Naive B cell (primary cell): Measurements from ENCODE around the gene NTM. TPM values are rescaled to one million over a fixed set of nuclear protein-coding genes. Genes with fewer than 3 reads are reported as not detected.

Experiments
- ATAC-seq, 2 donors: fragments of 150-1000 bp; cut with Tn5 transposase; 2 replicates each; pipeline ENCODE4 v1.10.0; 2021; ENCODE audit warnings: low read depth in 2 of 2, mild to moderate bottlenecking in 2 of 2, moderate library complexity in 2 of 2
- DNase-seq: peaks from one replicate; pipeline ENCODE4 v3.0.0; 2022
- H3K27ac Mint-ChIP-seq, 6 donors: one replicate each; pipeline ENCODE4 v1.8.0; 2020 to 2022; ENCODE audit warnings: mild to moderate bottlenecking in 6 of 6, mixed read lengths in 6 of 6, moderate library complexity in 5 of 6, inconsistent platforms in 2 of 6
- H3K27me3 Mint-ChIP-seq, 3 donors: one replicate each; pipeline ENCODE4 v1.8.0; 2021 to 2022; ENCODE audit warnings: mixed read lengths in 3 of 3, mild to moderate bottlenecking in 1 of 3
- H3K36me3 Mint-ChIP-seq, 2 donors: one replicate each; pipeline ENCODE4 v1.8.0; 2020 to 2022; ENCODE audit warnings: mixed read lengths in 2 of 2, inconsistent platforms in 1 of 2, mild to moderate bottlenecking in 1 of 2
- H3K4me1 Mint-ChIP-seq, 3 donors: one replicate each; pipeline ENCODE4 v1.8.0; 2020 to 2022; ENCODE audit warnings: mixed read lengths in 3 of 3, inconsistent platforms in 1 of 3, mild to moderate bottlenecking in 1 of 3, moderate library complexity in 1 of 3
- H3K4me3 Mint-ChIP-seq, 8 donors: one replicate each; pipeline ENCODE4 v1.8.0; 2020 to 2022; ENCODE audit warnings: mild to moderate bottlenecking in 8 of 8, mixed read lengths in 8 of 8, moderate library complexity in 8 of 8, inconsistent platforms in 2 of 8
- H3K9me3 Mint-ChIP-seq, 7 donors: one replicate each; pipeline ENCODE4 v1.8.0; 2020 to 2022; ENCODE audit warnings: mixed read lengths in 7 of 7, mild to moderate bottlenecking in 5 of 7, inconsistent platforms in 2 of 7, moderate library complexity in 1 of 7
- polyA plus RNA-seq, 6 donors: library from polyadenylated mRNA; unstranded; fragments of 300-500 nt; fragmentation: Illumina TruSeq; gene quantifications; one replicate each; pipeline ENCODE4 v1.2.3, GENCODE V29; 2021; ENCODE audit warnings: low read depth in 6 of 6

NTM gene
- polyA plus RNA-seq, 6 donors from 2014 or later: not detected

DNA sequence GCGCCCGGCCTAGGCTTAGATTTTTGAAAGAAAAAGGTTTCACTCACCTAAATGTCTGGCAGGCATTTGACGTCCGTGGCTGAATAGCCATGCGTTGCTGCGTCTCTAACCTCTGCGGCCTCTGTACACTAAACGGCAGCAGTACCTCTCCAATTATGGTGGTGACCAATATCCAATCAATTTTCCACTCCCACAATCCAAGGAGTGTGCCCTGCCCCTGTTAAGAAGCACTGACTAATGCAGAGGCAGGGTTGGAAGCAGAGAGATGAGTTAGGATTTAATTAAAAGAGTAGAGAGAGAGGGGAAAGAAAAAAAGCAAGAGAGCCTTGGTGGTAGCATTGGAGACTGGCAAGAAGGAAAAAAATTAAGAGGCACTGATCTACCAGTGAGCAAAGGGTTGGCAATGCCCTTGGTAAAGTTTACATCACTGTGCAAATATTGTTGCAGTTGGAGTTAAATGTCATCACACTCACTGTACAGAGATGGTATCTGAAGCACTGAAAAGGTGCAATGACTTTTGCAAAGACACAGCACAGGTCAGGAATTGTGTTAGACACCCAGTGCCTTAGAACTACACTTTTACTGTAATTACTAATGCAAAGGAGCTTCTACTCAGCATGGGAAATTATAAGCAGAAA is 526.7 kb downstream of the NTM start:
- Mint-ChIP-seq H3K27ac (no peak overlapping the region), H3K4me1 (no peaks in the 10 kb centered on the region), H3K36me3 (no peaks in the 10 kb centered on the region), H3K27me3 (no peaks in the 10 kb centered on the region), H3K9me3 (peaks cover 0 to 5% (median 2%) of the 10 kb centered on the region in 7 donors), H3K4me3 (no peak overlapping the region)
- DNase-seq (no peak), ATAC-seq (no peak)

GRCh38 chr11:131897956-131898355 is 527.5 kb downstream of the NTM start:
- H3K27ac Mint-ChIP-seq: no peak overlapping the region
- no peak overlapping the region for H3K4me3 Mint-ChIP-seq
- no peaks in the 10 kb centered on the region for H3K4me1 Mint-ChIP-seq
- peaks cover 0 to 8% (median 2%) of the 10 kb centered on the region in 7 donors for H3K9me3 Mint-ChIP-seq
- DNase-seq (no peak), ATAC-seq (no peak)
- H3K36me3 Mint-ChIP-seq: no peaks in the 10 kb centered on the region
- H3K27me3 Mint-ChIP-seq: peaks cover 0 to 4% (median 3%) of the 10 kb centered on the region in 3 donors

DNA sequence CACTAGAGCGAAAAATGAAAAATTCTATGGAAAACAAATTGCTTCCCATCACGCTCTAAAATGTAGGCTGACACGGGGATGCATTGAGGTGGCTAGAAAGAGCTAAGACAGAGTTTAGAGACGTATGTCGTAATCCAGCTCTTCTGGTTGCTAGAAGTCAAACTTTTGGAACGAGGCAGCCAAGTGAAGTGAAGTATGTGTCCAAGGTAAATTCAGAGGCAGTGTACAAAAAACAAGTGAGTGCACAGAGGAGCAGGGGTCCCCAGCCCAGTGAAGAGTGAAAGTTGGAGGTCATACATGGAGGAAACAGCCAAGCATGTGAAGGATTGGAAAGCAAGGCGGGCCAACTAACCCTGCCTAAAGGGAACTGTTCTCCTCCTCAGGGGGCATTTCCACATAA is 528.5 kb downstream of the NTM start:
- Mint-ChIP-seq H3K4me3 (no peak overlapping the region), H3K36me3 (no peaks in the 10 kb centered on the region), H3K27me3 (peaks cover 0 to 5% (median 4%) of the 10 kb centered on the region in 3 donors), H3K27ac (no peak overlapping the region), H3K4me1 (no peaks in the 10 kb centered on the region), H3K9me3 (peaks cover 0 to 4% (median 2%) of the 10 kb centered on the region in 7 donors)
- ATAC-seq: no peak
- no peak for DNase-seq

DNA sequence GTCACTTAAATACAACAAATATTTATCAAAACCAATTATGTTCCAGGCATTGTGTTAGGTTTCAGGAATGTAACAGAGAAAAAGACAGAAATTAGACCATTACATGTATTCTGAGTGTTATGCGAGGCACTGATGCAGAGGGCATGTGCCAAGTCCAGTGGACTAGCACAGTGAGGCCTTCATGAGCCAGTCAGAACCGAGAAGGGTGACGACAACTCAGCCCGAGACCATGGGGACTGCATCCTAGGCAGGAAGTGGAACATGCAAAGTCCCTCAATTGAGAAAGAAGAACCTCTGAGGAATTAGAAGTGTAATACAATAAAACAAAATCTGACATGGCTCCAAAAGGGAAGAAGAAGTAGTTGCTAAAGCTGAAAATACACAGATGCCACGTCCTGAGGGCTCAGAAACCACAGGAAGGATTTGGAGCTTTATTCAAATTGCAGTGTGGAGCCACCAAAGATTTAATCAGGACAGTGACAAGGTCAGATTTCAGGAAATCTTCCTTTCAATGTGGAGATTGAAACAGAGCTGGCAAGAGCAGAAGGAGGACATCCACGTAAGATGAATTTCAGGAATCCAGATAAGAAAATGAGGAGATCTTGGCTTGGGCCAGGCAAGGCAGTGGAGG is 529.6 kb downstream of the NTM start:
- H3K27me3 Mint-ChIP-seq: peaks cover 0 to 5% (median 4%) of the 10 kb centered on the region in 3 donors
- DNase-seq: no peak
- no peaks in the 10 kb centered on the region for H3K36me3 Mint-ChIP-seq
- H3K27ac Mint-ChIP-seq: no peak overlapping the region
- peaks cover 0 to 4% (median 2%) of the 10 kb centered on the region in 7 donors for H3K9me3 Mint-ChIP-seq
- no peaks in the 10 kb centered on the region for H3K4me1 Mint-ChIP-seq
- no peak overlapping the region for H3K4me3 Mint-ChIP-seq
- no peak for ATAC-seq

DNA sequence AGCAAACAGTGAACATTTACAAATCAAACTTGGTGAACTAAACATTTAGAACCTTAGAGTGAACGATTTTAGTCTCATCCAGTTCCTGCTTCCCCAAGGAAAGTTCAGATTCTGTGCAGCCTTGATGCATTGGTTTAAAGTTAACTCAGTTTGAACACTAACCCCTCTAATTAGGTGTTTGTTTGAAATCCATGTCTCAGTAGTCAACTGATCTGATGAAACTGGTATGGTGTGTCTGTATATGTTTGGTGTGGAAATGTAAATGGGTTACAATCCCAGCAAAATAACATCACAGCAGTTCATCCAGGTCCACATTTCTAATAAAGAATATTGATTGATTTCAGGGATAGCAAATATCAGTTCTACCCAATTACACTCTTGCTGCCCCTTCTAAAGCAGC is 532.0 kb downstream of the NTM start:
- H3K27me3 Mint-ChIP-seq: peaks cover 8 to 17% (median 13%) of the 10 kb centered on the region in 3 donors
- H3K27ac Mint-ChIP-seq: no peak overlapping the region
- no peaks in the 10 kb centered on the region for H3K4me1 Mint-ChIP-seq
- H3K9me3 Mint-ChIP-seq: peaks cover 0 to 9% (median 4%) of the 10 kb centered on the region in 7 donors
- DNase-seq (no peak), ATAC-seq (no peak)
- no peak overlapping the region for H3K4me3 Mint-ChIP-seq
- no peaks in the 10 kb centered on the region for H3K36me3 Mint-ChIP-seq

DNA sequence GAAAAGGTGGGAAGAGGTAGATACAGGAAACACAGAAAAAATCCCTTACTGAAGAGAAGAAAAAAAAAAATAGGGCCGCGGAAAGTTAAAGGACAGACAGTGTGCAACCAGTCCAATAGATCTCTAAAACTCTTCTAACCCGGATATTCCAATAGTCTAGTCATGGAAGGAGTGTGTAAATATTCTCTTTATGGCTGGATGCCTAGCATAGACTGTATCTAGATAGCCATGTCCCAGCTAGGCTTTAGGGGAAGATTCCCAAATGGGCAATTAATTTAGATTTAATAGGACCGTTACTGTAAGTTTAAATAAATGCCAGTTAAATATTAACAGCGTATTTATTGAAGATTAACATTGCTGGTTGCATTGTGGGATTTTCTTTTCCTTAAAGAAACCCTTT is 532.7 kb downstream of the NTM start:
- Mint-ChIP-seq H3K4me3 (no peak overlapping the region), H3K9me3 (peaks cover 0 to 9% (median 4%) of the 10 kb centered on the region in 7 donors), H3K27ac (no peak overlapping the region), H3K36me3 (no peaks in the 10 kb centered on the region), H3K27me3 (peaks cover 10 to 21% (median 14%) of the 10 kb centered on the region in 3 donors), H3K4me1 (no peaks in the 10 kb centered on the region)
- DNase-seq (no peak), ATAC-seq (no peak)

GRCh38 chr11:131904756-131905155 is 534.3 kb downstream of the NTM start:
- no peaks in the 10 kb centered on the region for H3K36me3 Mint-ChIP-seq
- H3K4me1 Mint-ChIP-seq: no peaks in the 10 kb centered on the region
- H3K4me3 Mint-ChIP-seq: no peak overlapping the region
- DNase-seq (no peak), ATAC-seq (no peak)
- H3K27me3 Mint-ChIP-seq: peaks cover 19 to 38% (median 30%) of the 10 kb centered on the region in 3 donors
- peaks cover 0 to 9% (median 4%) of the 10 kb centered on the region in 7 donors for H3K9me3 Mint-ChIP-seq
- no peak overlapping the region for H3K27ac Mint-ChIP-seq

DNA sequence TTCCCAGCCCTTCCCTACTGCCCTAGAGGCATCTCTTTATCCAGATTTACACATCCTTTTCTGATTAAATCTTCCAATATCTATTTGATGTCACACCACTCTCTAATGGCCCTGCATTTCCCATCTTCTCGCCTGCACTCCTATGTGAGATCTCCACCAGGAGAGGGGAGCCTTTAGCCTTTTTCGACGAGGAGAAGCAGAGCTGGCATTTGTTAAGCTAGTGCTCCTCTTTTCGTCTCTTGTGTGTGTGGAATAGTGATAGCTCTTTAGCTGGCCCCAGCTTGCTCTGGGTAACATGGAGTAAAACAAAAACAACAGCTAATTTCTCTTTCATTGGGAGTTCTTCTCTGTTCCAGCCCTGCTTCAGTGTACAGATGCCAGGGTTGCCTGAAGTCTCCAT is 536.5 kb downstream of the NTM start:
- Mint-ChIP-seq H3K27ac (no peak overlapping the region), H3K4me3 (no peak overlapping the region), H3K27me3 (peaks cover 24 to 54% (median 36%) of the 10 kb centered on the region in 3 donors), H3K36me3 (no peaks in the 10 kb centered on the region), H3K9me3 (peaks cover 0 to 9% (median 2%) of the 10 kb centered on the region in 7 donors), H3K4me1 (no peaks in the 10 kb centered on the region)
- DNase-seq: no peak
- no peak for ATAC-seq

- H3K27me3 Mint-ChIP-seq: peaks cover 28 to 58% (median 40%) of the 10 kb centered on the region in 3 donors
- no peak overlapping the region for H3K27ac Mint-ChIP-seq
- H3K4me3 Mint-ChIP-seq: no peak overlapping the region
- H3K36me3 Mint-ChIP-seq: no peaks in the 10 kb centered on the region
- no peaks in the 10 kb centered on the region for H3K4me1 Mint-ChIP-seq
- H3K9me3 Mint-ChIP-seq: peaks cover 0 to 9% (median 2%) of the 10 kb centered on the region in 7 donors
- no peak for DNase-seq
- ATAC-seq: no peak
These were observed 537.0 kb downstream of the NTM start for GRCh38 chr11:131907371-131907770.

DNA sequence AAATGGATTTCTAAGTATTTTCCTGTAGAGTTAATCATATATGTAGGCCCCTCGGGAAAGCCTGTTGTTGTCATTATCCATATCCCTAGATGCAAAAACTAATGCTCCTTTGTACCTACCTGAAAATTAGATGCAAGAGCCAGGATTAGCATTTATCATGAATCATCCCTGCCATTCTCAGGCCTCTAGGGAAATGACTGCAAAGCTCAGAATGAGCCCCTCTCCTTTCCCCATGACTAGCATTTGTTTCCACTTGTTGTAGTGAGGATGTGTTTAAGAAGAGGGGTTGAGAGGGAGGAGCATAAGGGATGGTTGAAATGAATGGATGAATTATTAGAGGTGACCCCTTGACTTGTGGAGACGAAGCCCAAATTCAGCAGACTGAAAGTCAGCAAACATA is 537.9 kb downstream of the NTM start:
- Mint-ChIP-seq H3K27me3 (peaks cover 32 to 62% (median 50%) of the 10 kb centered on the region in 3 donors), H3K4me3 (no peak overlapping the region), H3K4me1 (no peaks in the 10 kb centered on the region), H3K36me3 (no peaks in the 10 kb centered on the region), H3K9me3 (peaks cover 0 to 6% (median 2%) of the 10 kb centered on the region in 7 donors), H3K27ac (no peak overlapping the region)
- no peak for ATAC-seq
- no peak for DNase-seq

- peaks cover 32 to 73% (median 50%) of the 10 kb centered on the region in 3 donors for H3K27me3 Mint-ChIP-seq
- DNase-seq (no peak), ATAC-seq (no peak)
These were observed 539.2 kb downstream of the NTM start for GRCh38 chr11:131909426-131910177.

DNA sequence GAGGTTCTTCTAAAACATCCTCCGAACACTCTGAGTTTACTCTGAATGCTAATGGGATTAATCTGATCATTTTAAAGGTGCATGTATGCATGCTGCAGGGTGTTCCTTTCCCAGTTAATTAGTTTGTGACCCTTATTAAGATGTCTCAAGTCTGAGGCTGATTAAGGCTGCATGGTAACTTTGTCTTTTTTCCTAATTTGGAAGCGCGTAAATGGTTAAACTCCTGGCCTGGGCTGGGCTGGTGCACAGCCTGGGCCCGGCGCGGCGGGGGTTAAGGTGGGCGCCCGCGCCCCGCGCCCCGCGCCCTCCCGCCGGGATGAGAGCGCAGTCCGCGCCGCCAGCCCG is 539.7 kb downstream of the NTM start:
- H3K36me3 Mint-ChIP-seq: no peaks in the 10 kb centered on the region
- peaks cover 0 to 8% (median 4%) of the 10 kb centered on the region in 7 donors for H3K9me3 Mint-ChIP-seq
- H3K4me3 Mint-ChIP-seq: peak overlapping the region in 1 of 8 donors; percentile 49
- no peak overlapping the region for H3K27ac Mint-ChIP-seq
- no peak for DNase-seq
- no peaks in the 10 kb centered on the region for H3K4me1 Mint-ChIP-seq
- H3K27me3 Mint-ChIP-seq: peaks cover 32 to 73% (median 50%) of the 10 kb centered on the region in 3 donors
- ATAC-seq: no peak

More at GRCh38 chr11:131909426-131910177, 539.2 kb downstream of the NTM start:
- H3K36me3 Mint-ChIP-seq: no peaks in the 10 kb centered on the region
- H3K9me3 Mint-ChIP-seq: peaks cover 0 to 8% (median 4%) of the 10 kb centered on the region in 7 donors
- H3K4me3 Mint-ChIP-seq: peak overlapping the region in 1 of 8 donors; percentile 49
- no peaks in the 10 kb centered on the region for H3K4me1 Mint-ChIP-seq
- no peak overlapping the region for H3K27ac Mint-ChIP-seq

- H3K4me1 Mint-ChIP-seq: no peaks in the 10 kb centered on the region
- H3K9me3 Mint-ChIP-seq: peaks cover 0 to 8% (median 4%) of the 10 kb centered on the region in 7 donors
- no peak for DNase-seq
- H3K27me3 Mint-ChIP-seq: peaks cover 32 to 73% (median 50%) of the 10 kb centered on the region in 3 donors
- H3K4me3 Mint-ChIP-seq: no peak overlapping the region
- H3K36me3 Mint-ChIP-seq: no peaks in the 10 kb centered on the region
- ATAC-seq: no peak
- no peak overlapping the region for H3K27ac Mint-ChIP-seq
These were observed 540.3 kb downstream of the NTM start for GRCh38 chr11:131910523-131911387.
